Mucosa of gallbladder (tissue), 1 donor: ENCODE data around the gene BRD4. TPM values are rescaled to one million over a fixed set of nuclear protein-coding genes. Genes with fewer than 3 reads are reported as not detected.

Experiments used
- DNase-seq: peaks from one replicate; pipeline ENCODE4 v3.0.0-alpha.2; 2020; ENCODE audit warnings: low spot score
- total RNA-seq: library from RNA; stranded (reverse); gene quantifications from one replicate; pipeline ENCODE4 v1.2.1, GENCODE V29; 2021
- donor health status: DM: no; HTN: no; CAD: no.

BRD4 gene
- total RNA-seq, 1 donor from 2014 or later, result 87.8 TPM

GRCh38 chr19:15265214-15265849 lies 67.0 kb downstream of the BRD4 start:
- DNase-seq, result no peak

GRCh38 chr19:15264933-15265206 lies 67.5 kb downstream of the BRD4 start:
- DNase-seq, result no peak

GRCh38 chr19:15264061-15264932 lies 68.0 kb downstream of the BRD4 start:
- peak; percentile 69 for DNase-seq

- no peak for DNase-seq
Measured at GRCh38 chr19:15263361-15263985, 68.9 kb downstream of the BRD4 start.

GRCh38 chr19:15262011-15262410 lies 70.3 kb downstream of the BRD4 start:
- DNase-seq, result no peak

- DNase-seq, result no peak
Measured at GRCh38 chr19:15260939-15261338, 71.4 kb downstream of the BRD4 start.

- no peak for DNase-seq
Measured at GRCh38 chr19:15259907-15260306, 72.4 kb downstream of the BRD4 start.

GRCh38 chr19:15257782-15258181 lies 74.6 kb downstream of the BRD4 start:
- DNase-seq, result no peak

- no peak for DNase-seq
Measured at GRCh38 chr19:15256708-15257331, 75.5 kb downstream of the BRD4 start.

GRCh38 chr19:15255359-15255990 lies 76.9 kb downstream of the BRD4 start:
- DNase-seq, result no peak

GRCh38 chr19:15254547-15254946 lies 77.8 kb downstream of the BRD4 start:
- DNase-seq, result no peak

GRCh38 chr19:15253513-15253912 lies 78.8 kb downstream of the BRD4 start:
- no peak for DNase-seq

GRCh38 chr19:15253061-15253460 lies 79.3 kb downstream of the BRD4 start:
- no peak for DNase-seq

GRCh38 chr19:15252398-15253018 lies 79.8 kb downstream of the BRD4 start:
- no peak for DNase-seq

- peak; percentile 58 for DNase-seq
Measured at GRCh38 chr19:15251749-15252397, 80.5 kb downstream of the BRD4 start.

- DNase-seq, result no peak
Measured at GRCh38 chr19:15251010-15251748, 81.2 kb downstream of the BRD4 start.

GRCh38 chr19:15250640-15250993 lies 81.7 kb downstream of the BRD4 start:
- no peak for DNase-seq

GRCh38 chr19:15249972-15250639 lies 82.2 kb downstream of the BRD4 start:
- DNase-seq, result peak; percentile 42

GRCh38 chr19:15249528-15249874 lies 82.8 kb downstream of the BRD4 start:
- no peak for DNase-seq
